SK-N-SH treated with all-trans-retinoic acid at 6 μM for 48 hours (cell line): Measurements from ENCODE around the gene CXCR6.
A peak's percentile ranks its signal among the peaks of the same experiment; 100 is the strongest.

ENCODE experiments used
- ATAC-seq: fragments of 200-7000 bp; cut with Tn5 transposase; 3 replicates; pipeline ENCODE4 v1.9.1; 2020; ENCODE audit warnings: mild to moderate bottlenecking, moderate library complexity
- BACH2 ChIP-seq: fragments of 250-450 bp; sonication (Bioruptor Pico); IDR thresholded peaks from 2 replicates; pipeline ENCODE4 v1.9.0; 2021; ENCODE audit warnings: mild to moderate bottlenecking, borderline replicate concordance
- CSDC2 ChIP-seq: fragments of 250-450 bp; sonication (Bioruptor Pico); IDR thresholded peaks from 2 replicates; pipeline ENCODE4 v1.5.0; 2020; ENCODE audit warnings: mild to moderate bottlenecking, moderate library complexity
- ESRRG ChIP-seq: fragments of 250-450 bp; sonication (Bioruptor Pico); IDR thresholded peaks from 2 replicates; pipeline ENCODE4 v1.6.1; 2021; ENCODE audit warnings: mild to moderate bottlenecking
- GLIS3 ChIP-seq: fragments of 250-450 bp; sonication (Bioruptor Pico); IDR thresholded peaks from 2 replicates; pipeline ENCODE4 v1.5.0; 2020; ENCODE audit warnings: mild to moderate bottlenecking, moderate library complexity
- ISL1 ChIP-seq: fragments of 250-450 bp; sonication (Bioruptor Pico); IDR thresholded peaks from 2 replicates; pipeline ENCODE4 v2.1.2; 2022; ENCODE audit warnings: mild to moderate bottlenecking, moderate library complexity
- OSR1 ChIP-seq: fragments of 250-450 bp; sonication (Bioruptor Pico); IDR thresholded peaks from 2 replicates; pipeline ENCODE4 v1.8.0; 2022; ENCODE audit warnings: moderate library complexity, mild to moderate bottlenecking, inconsistent platforms
- PPARA ChIP-seq: fragments of 250-450 bp; sonication (Bioruptor Pico); IDR thresholded peaks from 2 replicates; pipeline ENCODE4 v1.5.0; 2020; ENCODE audit warnings: mild to moderate bottlenecking, borderline replicate concordance
- RARB ChIP-seq: fragments of 250-450 bp; sonication (Bioruptor Pico); IDR thresholded peaks from 2 replicates; pipeline ENCODE4 v1.8.0; 2021; ENCODE audit warnings: mild to moderate bottlenecking, moderate library complexity
- SNAI2 ChIP-seq: fragments of 250-450 bp; sonication (Bioruptor Pico); IDR thresholded peaks from 2 replicates; pipeline ENCODE4 v1.5.0; 2020; ENCODE audit warnings: mild to moderate bottlenecking, moderate library complexity
- TOX ChIP-seq: fragments of 250-450 bp; sonication (Bioruptor Pico); IDR thresholded peaks from 2 replicates; pipeline ENCODE4 v1.8.0; 2021; ENCODE audit warnings: mild to moderate bottlenecking, moderate library complexity, borderline replicate concordance
- ZC3H10 ChIP-seq: fragments of 250-450 bp; sonication (Bioruptor Pico); IDR thresholded peaks from 2 replicates; pipeline ENCODE4 v1.5.1; 2021; ENCODE audit warnings: mild to moderate bottlenecking, moderate library complexity
- ZFP3 ChIP-seq: fragments of 250-450 bp; sonication (Bioruptor Pico); IDR thresholded peaks from 2 replicates; pipeline ENCODE4 v1.5.0; 2020; ENCODE audit warnings: mild to moderate bottlenecking, moderate library complexity
- ZFP30 ChIP-seq: fragments of 450-650 bp; formaldehyde crosslinking; IDR thresholded peaks from 2 replicates; pipeline ENCODE4 v1.5.0; 2022; ENCODE audit warnings: mild to moderate bottlenecking, moderate library complexity
- ZNF565 ChIP-seq: fragments of 450-650 bp; formaldehyde crosslinking; conservative IDR thresholded peaks from 2 replicates; pipeline ENCODE4 v1.5.0; 2020; ENCODE audit warnings: low read depth, mild to moderate bottlenecking, moderate library complexity
- ZNF70 ChIP-seq: fragments of 450-650 bp; formaldehyde crosslinking; IDR thresholded peaks from 2 replicates; pipeline ENCODE4 v1.5.0; 2020; ENCODE audit warnings: mild to moderate bottlenecking, moderate library complexity
- ZNF8 ChIP-seq: fragments of 450-650 bp; formaldehyde crosslinking; IDR thresholded peaks from 2 replicates; pipeline ENCODE4 v1.5.0; 2020; ENCODE audit warnings: mild to moderate bottlenecking, moderate library complexity
- TF ChIP-seq, protein P1 (sequence below): fragments of 250-450 bp; sonication (Bioruptor Pico); IDR thresholded peaks from 2 replicates; pipeline ENCODE4 v1.5.1; 2020; ENCODE audit warnings: low read depth, mild to moderate bottlenecking, moderate library complexity
- TF ChIP-seq, protein P2 (sequence below): fragments of 250-450 bp; sonication (Bioruptor Pico); IDR thresholded peaks from 2 replicates; pipeline ENCODE4 v1.8.0; 2020; ENCODE audit warnings: mild to moderate bottlenecking, moderate library complexity, borderline replicate concordance
- TF ChIP-seq, protein P3 (sequence below): fragments of 250-450 bp; sonication (Bioruptor Pico); IDR thresholded peaks from 2 replicates; pipeline ENCODE4 v1.8.0; 2021; ENCODE audit warnings: low read depth, mild to moderate bottlenecking, moderate library complexity, borderline replicate concordance

CXCR6 gene

DNA sequence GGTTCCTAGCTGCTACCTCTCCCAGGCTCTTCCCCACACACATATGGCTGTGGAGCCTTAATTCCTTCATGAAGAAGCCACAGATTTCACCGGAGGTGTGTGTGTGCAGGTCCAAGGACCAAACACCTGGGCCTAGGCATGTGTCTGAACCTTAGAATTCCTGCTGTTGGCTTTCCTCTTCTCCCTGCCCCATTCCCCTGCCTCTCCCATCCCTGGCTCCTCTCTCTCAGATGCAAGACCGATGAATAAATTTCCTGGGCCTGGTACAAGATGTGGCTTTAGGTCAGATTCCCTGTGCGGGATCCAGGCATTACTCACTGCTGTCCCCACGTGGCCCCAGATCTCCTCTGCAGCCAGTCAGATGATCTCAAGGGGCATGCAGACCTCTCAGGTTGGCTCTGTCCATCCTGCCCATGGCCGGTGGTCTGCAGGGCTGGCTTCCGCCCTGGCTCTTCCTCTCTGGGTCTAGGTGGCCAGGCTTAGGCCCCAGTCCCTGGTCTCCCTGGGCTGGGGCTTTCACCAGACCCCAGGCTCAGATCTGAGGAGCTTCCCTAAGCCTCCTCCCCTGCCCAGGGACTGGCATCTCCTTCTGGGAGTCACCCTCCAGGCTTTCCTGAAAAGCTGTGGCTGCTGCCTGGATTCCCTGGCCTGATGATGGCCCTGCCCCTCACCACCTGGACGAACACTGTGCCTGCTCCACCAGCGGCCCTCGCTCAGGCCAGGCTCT lies 36.4 kb upstream of the CXCR6 start:
- TF ChIP-seq GLIS3 (no peak), ZFP3 (no peak), RARB (CRISPR knock-in tag) (no peak)
- ATAC-seq, result peak; percentile 91

DNA sequence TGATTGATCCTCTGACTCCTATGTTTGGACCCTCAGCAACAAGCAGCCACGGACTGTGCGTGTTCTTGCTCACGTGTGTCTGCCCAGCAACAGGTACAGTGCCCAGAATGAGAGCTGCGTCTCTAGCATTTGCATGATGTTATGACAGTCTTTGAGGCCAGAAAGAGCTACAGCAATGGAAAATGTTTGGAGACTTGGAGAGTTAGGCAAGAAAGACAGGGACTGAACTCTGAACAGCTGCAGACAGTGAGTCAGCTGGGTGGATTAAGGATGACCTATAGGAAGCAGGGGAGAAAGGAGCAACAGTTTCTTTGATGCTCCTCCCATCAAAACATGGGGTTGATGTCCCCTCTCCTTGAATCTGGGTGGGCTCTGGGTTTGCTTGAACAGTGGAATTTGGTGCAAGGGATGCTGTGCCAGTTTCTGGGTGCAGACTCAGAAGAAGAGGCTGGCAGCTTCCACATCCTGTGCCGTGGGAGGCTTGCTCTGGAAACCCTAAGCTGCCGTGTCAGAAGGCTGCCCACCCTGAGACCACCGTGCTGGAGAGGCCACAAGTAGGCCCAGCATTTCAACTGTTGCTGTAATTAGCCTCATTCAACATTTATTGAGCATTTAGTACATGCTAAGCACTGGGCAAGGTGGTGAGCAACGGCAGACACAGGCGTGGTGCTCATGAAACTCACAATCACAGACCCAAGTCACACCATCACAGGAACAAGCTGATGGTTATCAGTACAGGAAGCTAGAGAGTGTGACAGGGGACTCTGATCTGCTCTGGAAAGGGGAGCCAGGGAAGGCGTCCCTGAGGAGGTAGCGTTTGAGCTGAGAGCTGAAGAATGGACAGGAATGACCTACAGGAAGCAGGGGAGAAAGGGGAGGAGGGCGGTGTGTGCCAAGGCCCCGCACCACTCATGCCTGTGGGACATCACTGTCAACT lies 35.2 kb upstream of the CXCR6 start:
- no peak for ATAC-seq

DNA sequence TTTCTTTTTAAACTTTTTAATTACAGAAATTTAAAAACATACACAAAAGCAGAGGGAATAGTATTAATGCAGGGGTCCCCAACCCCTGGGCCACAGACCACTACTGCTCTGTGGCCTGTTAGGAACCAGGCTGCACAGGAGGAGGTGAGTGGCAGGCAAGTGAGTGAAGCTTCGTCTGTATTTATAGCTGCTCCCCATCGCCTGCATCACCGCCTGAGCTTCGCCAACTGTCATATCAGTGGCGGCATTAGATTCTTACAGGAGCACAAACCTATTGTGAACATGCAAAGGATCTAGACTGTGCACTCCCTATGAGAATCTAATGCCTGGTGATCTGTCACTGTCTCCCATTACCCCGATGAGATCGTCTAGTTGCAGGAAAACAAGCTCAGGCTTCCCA lies 34.5 kb upstream of the CXCR6 start:
- no peak for ATAC-seq
- TF ChIP-seq ZNF8, result no peak
- TF ChIP-seq, protein P1, sequence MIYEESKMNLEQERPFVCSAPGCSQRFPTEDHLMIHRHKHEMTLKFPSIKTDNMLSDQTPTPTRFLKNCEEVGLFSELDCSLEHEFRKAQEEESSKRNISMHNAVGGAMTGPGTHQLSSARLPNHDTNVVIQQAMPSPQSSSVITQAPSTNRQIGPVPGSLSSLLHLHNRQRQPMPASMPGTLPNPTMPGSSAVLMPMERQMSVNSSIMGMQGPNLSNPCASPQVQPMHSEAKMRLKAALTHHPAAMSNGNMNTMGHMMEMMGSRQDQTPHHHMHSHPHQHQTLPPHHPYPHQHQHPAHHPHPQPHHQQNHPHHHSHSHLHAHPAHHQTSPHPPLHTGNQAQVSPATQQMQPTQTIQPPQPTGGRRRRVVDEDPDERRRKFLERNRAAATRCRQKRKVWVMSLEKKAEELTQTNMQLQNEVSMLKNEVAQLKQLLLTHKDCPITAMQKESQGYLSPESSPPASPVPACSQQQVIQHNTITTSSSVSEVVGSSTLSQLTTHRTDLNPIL (CRISPR knock-in tag), result no peak

More for the DNA sequence above, 35.2 kb upstream of the CXCR6 start:
- TF ChIP-seq SNAI2 (CRISPR knock-in tag) (no peak), OSR1 (no peak), BACH2 (CRISPR knock-in tag) (no peak), GLIS3 (no peak), ZNF8 (no peak)
- TF ChIP-seq, protein P2, sequence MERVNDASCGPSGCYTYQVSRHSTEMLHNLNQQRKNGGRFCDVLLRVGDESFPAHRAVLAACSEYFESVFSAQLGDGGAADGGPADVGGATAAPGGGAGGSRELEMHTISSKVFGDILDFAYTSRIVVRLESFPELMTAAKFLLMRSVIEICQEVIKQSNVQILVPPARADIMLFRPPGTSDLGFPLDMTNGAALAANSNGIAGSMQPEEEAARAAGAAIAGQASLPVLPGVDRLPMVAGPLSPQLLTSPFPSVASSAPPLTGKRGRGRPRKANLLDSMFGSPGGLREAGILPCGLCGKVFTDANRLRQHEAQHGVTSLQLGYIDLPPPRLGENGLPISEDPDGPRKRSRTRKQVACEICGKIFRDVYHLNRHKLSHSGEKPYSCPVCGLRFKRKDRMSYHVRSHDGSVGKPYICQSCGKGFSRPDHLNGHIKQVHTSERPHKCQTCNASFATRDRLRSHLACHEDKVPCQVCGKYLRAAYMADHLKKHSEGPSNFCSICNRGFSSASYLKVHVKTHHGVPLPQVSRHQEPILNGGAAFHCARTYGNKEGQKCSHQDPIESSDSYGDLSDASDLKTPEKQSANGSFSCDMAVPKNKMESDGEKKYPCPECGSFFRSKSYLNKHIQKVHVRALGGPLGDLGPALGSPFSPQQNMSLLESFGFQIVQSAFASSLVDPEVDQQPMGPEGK (CRISPR knock-in tag), result no peak

DNA sequence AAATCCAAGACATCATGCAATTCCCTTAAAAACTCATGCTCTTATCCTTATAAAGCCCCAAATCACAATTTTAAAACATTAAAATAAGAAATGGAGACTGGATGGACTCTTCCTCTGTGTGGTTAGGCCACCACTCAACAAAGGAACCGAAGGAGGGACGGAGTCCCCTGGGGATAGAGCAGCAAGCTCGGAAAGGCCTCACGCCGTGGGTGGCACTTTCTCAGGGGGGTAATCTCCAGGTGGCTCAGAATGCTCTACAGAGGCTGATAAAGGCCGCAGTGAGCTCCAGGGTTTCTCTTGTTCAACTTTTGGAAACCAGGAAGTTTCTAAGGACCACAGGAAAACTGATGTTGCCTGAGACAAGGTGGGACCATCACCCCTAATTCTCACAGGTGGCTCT lies 33.7 kb upstream of the CXCR6 start:
- ATAC-seq, result no peak
- TF ChIP-seq CSDC2 (CRISPR knock-in tag) (no peak), ISL1 (CRISPR knock-in tag) (no peak), ZNF565 (CRISPR knock-in tag) (no peak), ZC3H10 (no peak), ZFP3 (no peak), RARB (CRISPR knock-in tag) (no peak), BACH2 (CRISPR knock-in tag) (no peak), TOX (CRISPR knock-in tag) (no peak), OSR1 (no peak), ESRRG (CRISPR knock-in tag) (no peak), PPARA (CRISPR knock-in tag) (no peak), GLIS3 (no peak), ZFP30 (CRISPR knock-in tag) (no peak), ZNF70 (CRISPR knock-in tag) (no peak), ZNF8 (no peak)
- TF ChIP-seq, protein P3, sequence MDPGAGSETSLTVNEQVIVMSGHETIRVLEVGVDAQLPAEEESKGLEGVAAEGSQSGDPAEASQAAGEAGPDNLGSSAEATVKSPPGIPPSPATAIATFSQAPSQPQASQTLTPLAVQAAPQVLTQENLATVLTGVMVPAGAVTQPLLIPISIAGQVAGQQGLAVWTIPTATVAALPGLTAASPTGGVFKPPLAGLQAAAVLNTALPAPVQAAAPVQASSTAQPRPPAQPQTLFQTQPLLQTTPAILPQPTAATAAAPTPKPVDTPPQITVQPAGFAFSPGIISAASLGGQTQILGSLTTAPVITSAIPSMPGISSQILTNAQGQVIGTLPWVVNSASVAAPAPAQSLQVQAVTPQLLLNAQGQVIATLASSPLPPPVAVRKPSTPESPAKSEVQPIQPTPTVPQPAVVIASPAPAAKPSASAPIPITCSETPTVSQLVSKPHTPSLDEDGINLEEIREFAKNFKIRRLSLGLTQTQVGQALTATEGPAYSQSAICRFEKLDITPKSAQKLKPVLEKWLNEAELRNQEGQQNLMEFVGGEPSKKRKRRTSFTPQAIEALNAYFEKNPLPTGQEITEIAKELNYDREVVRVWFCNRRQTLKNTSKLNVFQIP (CRISPR knock-in tag), result no peak
- TF ChIP-seq, protein P1 (CRISPR knock-in tag), result no peak
- TF ChIP-seq, protein P2 (CRISPR knock-in tag), result no peak
